Activated T-cell treated with anti-CD3 and anti-CD28 coated beads, Interleukin-2, amount 50 U/mL, for 48 hours (primary cell): ENCODE results near the gene XIRP1.
"Not testable (repeated sequence)": the region's sequence is repeated elsewhere in the genome, so short reads cannot be mapped to it uniquely, and the experiment has no call there.

Source experiments
- DNase-seq, 2 experiments: peaks; one replicate each; pipeline ENCODE4 v3.0.0-alpha.2; 2020

Gene XIRP1

DNA sequence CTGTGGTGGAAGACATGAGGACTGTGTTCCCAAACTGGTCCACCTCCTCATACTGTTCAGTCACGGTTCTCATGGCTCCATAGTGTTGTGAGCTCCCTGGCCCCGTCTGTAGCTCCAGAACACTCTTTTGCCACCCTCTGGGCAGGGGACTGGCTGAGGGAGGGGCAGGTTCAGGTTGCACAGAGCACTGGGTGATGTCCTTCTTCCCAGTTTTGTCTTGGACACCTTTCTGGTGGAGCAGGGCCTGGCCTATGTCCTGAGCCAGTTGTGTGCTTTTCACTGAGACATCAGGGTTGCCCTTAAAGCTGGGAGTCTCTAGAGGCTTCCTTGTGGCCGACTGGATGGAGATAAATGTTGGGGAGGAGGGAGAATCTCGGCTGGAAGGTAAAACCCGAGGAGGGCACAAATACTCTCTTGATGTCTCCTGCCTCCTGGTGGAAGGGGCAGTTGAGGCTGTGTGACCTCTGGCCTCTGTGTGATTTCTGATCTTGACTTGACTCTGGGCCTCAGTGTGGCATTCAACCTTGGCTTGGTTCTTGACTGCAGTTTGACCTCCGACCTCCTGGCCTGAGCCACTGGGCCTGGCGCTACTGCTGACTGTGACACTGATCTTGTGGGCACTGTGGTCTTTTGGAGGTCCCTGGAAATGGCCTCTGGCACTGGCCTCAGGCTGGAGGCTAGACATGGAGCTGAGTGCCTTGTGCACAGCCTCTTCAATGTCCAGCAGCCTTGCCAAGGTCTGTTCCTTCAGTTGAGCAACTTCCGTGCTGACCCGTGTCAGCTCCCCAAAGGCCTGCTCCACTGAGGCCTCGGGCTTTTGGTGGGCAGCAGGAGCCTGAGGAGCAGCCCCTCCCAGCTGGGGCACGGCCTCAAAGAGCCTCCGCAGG is 8.1 kb downstream of the XIRP1 start:
- no peak for DNase-seq

GRCh38 chr3:39183211-39184080 is 8.9 kb downstream of the XIRP1 start:
- no peak for DNase-seq

DNA sequence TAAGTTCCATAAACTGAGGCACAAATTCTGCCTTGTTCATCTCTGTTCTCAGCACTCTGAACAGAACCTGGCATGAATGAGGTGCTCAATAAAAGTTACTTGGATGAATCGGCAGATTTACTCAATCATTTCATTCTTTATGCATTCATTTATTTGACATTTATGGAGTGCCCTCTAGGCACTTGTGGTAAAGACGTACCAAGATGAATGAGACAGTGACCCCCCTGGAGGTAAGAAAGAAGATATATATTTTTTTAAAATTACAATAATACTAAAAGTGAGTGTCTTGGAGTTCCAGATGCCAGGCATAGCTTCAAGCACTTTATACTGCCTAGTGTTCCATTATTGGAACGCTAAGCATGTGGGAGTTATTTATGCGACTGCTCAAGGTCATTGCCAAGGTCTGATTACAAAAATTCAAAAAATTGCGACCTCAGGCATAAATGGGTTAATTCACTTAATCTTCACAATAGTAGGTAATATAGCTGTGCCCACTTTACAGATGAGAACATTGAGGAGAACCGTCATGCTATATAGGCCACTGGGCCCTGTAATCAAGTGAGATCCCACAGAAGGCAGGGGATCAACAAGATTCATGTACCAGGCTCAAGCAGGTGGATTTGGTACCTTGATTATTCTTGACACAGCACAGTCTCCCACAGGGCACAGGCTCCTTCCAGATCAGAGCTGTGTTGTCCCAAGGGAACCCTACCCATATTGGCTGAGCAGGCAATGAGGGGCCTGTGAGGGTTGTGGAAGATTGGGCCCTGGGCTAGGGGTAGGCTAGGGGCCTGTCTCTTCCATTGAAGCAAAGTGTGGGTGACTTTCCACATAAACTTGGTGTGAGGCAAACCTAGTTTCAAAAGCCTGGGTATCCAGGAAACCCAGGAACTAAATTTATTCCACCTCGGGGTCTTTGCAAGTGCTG is 10.7 kb downstream of the XIRP1 start:
- DNase-seq = no peak

GRCh38 chr3:39180546-39181346 is 11.6 kb downstream of the XIRP1 start:
- DNase-seq = peak; percentile 90 to 91

DNA sequence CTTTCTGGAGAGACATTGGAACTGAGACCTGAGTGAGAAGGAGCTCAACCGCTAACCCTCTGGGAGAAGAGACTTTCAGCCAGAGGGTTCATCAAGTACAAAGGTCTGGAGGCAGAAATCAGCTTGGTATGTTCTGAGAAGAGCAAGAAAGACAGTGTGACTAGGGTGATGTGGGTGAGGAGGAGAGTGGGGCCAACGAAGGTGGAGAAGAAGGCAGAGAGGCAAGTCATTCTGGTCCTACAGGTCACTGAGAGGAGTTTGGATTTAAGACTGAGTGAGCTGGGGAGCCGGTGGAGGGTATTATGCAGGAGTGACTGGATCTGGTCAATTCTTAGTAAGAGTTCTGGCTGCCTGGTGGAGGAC is 12.2 kb downstream of the XIRP1 start:
- DNase-seq = peak in 1 of 2 experiments; percentile 51

DNA sequence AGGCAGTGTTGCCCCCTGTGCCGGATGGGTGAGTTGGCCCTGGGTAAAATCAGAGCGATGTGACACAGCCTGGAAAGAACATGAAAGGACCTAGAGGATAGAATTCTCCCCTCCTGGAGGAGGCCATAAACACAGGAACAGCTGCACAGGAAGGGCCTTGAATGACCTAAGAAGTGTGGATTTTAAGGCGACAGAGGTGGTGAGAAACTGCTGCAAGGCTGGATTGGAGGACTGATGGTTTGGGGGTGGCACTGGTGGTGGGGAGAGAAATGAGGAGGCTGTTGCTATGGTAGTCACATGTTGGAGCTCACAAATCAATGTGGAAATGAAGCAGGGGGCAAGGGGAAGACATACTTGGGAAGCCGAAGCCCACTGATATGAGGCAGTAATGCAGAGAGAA is 13.8 kb downstream of the XIRP1 start:
- no peak for DNase-seq

DNA sequence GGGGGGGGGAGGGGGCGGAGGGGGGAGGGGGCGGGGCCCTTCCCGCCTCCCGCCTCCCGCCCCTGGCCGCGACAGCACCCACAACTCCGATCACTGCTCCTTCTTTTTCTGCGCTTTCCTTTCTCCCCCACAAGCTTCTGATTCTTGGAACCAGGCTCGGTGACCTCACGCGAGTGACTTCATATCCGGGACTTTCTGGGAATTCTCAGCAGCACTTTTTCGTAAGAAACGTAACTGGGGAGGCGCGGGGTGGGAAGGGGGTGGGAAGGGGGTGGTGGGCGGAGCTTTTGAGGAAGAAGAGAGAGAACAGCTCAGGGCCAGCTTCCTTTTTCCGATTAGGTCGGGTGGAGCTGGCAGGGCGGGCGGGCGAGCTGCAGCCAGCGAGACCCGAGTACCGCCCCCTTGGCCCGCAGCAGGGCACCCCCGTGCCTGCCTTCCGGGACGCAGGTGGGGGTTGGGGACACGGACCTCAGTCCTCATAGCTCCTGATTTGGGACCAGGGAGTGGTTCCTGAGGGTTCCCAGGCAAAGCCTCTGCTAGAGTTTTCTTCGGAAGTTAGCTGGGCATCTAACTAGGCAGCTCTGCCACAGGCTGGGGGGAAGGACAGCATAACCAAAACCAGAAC is 14.6 kb downstream of the XIRP1 start:
- DNase-seq = peak; percentile 84 to 86

GRCh38 chr3:39176025-39176714 is 16.2 kb downstream of the XIRP1 start:
- no peak for DNase-seq

DNA sequence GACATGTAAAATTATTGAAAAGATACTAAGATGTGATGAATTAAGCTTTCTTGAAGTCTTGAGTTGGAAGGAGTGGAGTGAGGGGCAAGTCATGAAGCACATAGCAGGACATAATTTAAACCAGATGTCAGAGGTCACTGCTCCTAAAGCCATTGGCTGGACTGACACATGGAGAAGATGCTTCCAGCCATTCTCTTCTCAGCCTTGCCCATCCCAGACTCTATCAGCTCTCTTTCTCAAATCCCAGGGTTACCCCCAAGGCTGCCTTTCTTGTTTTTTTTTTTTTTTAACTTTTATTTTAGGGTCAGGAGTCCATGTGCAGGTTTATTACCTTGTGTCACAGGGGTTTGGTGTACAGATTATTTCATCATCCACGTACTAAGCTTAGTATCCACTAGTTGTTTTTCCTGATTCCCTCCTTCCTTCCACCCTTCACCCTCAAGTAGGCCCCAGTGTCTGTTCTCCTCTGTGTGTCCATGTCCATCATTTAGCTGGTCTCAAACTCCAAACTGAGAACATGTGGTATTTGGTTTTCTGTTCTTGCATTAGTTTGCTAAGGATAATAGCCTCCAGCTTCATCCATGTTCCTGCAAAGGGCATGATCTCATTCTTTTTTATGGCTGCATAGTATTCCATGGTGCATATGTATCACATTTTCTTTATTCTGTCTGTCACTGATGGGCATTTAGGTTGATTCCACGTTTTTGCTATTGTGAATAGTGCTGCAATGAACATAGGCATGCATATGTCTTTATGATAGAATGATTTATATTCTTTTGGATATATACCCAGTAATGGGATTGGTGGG is 18.9 kb downstream of the XIRP1 start:
- DNase-seq = no peak

DNA sequence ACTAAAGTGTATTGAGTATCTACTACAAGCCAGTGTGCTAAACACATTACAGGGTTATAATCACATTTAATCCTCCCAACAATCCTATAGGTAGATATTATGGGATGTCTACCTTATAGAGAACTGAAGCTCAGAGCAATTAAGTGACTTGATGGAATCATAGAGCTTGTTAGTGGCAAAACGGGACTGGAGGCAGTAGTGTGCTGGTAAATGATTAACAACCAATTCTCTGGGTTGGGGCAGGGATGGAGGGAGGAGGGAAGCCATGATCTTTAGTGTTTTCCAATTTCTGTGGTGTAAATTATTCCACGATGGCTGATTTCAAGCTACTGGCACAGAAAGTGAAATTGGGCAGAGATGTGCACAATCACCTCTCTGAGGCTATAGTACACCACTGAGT is 20.5 kb downstream of the XIRP1 start:
- no peak for DNase-seq

DNA sequence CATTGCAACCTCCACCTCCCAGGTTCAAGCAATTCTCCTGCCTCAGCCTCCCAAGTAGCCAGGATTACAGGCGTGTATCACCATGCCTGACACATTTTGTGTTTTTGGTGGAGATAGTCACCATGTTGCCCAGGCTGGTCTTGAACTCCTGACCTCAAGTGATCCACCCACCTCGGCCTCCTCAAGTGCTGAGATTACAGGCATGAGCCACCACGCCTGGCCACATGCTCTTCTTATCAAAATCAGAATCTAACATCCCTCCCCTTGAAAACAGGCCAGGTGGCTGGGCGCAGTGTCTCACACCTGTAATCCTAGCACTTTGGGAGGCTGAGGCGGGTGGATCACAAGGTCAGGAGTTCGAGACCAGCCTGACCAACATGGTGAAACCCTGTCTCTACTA is 21.5 kb downstream of the XIRP1 start:
- not testable (repeated sequence) for DNase-seq

GRCh38 chr3:39170461-39170860 is 21.9 kb downstream of the XIRP1 start:
- DNase-seq = no peak

DNA sequence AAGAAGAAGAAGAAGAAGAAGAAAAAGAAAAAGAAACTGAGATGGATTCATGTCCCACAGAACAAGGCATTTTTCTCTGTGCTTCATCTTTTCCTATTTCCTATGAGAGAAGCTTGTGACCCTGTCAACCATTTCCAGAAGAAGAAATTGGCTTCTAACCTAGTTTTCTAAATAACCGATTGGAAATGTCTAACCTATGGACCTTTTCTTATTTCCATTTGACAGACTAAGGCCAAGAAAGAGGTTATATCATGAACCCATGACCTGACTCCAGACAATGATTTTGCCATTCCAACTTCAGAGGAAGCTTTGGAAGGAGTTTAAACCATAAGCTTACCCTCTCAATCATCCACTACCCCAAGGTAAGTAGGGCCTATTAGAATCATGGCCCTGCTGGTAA is 22.7 kb downstream of the XIRP1 start:
- DNase-seq = no peak

DNA sequence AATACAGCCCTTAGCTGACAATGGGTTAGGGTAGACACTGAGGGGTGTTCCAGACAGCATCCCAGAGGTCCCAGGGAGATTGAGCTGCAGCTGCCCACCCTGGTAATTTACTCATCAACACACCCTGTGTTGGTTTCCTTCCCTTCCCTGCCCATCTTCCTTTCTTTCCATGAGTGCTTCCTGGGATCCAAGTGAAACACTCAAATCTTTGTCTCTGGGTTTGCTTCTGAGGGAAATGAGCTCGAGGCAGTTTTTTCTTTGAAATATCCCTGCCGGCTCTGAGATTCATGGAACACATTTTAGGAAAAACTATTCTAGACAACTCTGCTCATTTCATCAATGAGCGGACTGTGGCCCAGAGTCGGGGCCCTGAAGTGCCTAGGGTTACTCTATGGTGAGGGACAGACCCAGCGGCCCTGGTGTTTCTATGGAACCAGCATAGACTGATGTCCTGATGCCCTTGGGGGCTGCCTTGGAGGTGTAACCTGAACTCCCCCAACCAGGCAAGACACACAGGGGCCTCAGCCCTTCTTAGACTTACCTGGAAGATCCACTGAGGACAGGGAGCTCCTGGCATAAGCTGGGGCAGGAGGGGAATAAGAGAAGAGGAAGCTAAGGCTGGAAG is 24.1 kb downstream of the XIRP1 start:
- DNase-seq = no peak

- no peak for DNase-seq
These were observed 25.4 kb downstream of the XIRP1 start for GRCh38 chr3:39166932-39167532.

GRCh38 chr3:39166134-39166710 is 26.2 kb downstream of the XIRP1 start:
- DNase-seq = no peak

DNA sequence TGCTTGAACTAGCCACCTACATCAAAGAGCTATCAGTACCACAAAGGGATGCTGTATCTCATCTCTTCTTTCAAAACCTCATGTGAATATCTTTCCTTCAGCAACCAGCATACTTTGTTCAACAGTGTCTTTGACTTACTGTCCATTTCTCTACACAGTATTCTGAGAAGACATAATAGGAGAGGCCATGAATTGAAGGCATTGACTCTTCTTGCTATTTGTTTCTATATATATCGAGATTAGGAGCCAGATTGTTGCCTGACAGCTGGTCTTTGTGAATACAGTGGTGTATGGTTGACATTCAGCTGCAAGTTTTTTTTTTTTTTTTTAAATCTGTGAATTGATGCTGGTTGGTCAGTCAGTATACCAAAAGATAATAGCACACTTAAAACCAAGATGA is 26.9 kb downstream of the XIRP1 start:
- DNase-seq = no peak

DNA sequence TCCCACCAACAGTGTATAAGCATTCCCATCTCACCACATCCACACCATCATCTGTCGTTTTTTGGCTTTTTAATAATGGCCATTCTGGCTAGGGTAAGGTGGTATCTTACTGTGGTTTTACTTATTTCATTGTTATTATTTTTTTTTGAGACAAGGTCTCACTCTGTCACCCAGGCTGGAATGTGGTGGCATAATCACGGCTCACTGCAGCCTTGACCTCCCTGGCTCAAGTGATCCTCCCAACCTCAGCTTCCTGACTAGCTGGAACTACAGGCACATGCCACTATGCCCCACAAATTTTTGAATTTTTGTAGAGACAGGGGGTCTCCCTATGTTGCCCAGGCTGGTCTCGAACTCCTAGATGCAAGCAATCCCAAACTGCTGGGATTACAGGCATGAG is 28.0 kb downstream of the XIRP1 start:
- DNase-seq = no peak
